HG02870 (cell line): ENCODE results near the gene TIMP2.
"Not testable (repeated sequence)": the region's sequence is repeated elsewhere in the genome, so short reads cannot be mapped to it uniquely, and the experiment has no call there.

Experiments
- ATAC-seq: cut with Tn5 transposase; IDR thresholded peaks from one replicate; pipeline ENCODE4 v1.9.1; 2021; ENCODE audit warnings: mild to moderate bottlenecking, moderate library complexity; ENCODE audit not compliant: unreplicated experiment

TIMP2 gene

DNA sequence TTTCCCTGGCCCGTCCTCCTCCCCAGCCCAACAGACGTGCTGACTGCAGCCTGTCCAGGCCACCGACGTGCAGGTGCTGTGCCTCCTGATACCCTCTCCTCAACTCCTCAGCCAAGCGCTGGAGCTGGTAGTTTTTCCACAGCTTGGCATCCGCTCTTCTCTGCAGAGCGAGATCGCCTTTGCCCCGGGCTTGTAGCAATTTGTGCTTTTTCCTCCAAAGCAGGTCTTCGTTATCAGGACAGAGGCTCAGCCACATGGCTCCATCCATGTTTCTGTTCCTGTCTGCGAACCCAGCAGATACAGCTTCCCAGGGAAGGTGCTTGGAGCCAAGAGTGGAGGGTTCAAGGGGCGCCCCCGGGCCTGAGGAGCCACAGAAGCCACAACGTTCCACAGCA is 33.1 kb downstream of the TIMP2 start:
- ATAC-seq = no peak

DNA sequence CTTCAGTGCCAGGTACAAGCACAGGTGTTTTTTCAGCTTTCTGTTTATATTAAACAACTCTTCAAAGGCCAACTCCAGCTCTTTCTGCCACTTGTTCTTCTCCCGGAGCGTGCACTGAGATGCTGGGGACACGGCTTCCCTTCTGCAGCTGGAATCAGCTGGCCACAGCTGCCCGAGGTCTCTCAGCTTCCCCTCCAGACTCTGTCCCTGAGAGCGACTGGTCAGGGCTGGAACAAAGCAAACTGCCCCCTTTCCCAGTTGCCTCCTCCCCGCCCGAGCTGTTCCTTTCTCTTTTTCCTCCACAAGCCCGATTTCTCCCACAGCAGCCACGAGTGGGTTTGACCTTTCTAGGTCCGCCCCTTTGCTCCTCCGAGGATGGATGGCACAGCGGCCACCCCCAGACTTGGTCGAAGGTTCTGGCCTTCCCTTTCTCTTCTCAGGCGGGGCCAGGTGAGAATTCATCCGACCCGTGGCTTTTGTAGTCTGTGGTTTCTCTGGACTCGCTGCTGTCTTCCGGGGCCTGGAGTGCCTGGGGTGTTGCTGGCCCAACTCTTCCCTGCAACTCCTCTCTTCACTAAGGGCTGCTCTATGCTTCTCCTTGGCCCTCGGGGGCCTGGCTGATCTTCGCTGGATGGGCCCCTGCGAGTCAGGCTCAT is 33.7 kb downstream of the TIMP2 start:
- no peak for ATAC-seq

DNA sequence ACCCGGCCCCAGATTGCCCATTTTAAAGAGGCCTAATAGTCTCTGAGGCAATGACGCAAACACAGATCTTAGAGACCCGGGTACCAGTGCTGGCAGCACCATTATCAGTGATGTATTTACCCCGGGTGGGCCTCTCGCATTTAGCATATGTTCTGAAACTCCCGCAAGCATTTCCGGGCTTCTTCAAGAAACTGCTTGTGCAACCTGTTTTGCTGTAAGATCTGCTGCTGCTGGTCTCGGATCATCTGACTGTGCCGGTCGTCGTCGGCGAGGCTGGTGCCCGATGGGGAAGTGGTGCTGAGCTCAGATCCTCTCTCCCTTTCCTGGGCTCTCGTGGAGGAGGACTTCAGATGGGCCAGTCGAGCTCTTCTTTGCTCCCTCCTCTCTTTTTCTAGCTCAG is 34.7 kb downstream of the TIMP2 start:
- no peak for ATAC-seq

DNA sequence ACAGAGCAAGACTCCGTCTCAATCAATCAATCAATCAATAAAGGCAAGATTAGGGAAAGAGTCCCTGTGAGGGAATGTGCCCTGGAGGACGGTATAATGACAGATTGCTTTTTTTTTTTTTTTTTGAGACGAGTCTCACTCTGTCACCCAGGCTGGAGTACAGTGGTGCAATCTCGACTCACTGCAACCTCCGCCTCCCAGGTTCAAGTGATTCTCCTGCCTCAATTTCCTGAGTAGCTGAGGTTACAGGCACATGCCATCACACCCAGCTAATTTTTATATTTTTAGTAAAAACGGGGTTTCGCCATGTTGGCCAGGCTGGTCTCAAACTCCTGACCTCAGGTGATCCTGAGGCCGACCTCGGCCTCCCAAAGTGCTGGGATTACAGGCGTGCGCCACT is 35.1 kb downstream of the TIMP2 start:
- not testable (repeated sequence) for ATAC-seq

- ATAC-seq = no peak
Observed at GRCh38 chr17:78889531-78889930, 35.7 kb downstream of the TIMP2 start.

DNA sequence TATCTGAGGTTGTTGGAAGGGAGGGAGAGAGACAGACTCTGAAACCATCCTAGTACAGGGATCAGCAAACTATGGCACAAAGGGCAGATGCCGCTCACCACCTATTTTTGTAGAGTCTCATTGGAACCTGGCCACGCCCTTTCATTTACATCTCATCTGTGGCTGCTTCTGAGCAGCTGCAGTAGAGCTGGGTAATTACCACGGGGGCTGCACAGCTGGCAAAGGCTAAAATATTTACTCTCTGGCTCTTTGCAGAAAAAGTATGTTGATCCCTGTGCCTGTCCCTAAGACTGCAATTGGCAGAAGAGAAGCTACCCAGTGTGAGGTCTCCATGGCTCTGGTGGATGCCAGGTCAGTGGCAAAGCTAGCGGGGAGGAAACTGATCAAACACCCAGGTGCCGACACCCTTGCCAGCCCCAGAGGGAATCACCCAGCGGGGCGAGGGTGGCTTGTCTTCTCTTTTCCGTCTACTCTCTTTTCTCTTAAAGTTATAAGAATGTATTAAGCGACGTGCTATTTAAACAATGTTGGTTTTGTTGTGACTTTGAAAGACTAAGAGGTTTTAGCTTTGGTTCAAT is 36.2 kb downstream of the TIMP2 start:
- no peak for ATAC-seq

DNA sequence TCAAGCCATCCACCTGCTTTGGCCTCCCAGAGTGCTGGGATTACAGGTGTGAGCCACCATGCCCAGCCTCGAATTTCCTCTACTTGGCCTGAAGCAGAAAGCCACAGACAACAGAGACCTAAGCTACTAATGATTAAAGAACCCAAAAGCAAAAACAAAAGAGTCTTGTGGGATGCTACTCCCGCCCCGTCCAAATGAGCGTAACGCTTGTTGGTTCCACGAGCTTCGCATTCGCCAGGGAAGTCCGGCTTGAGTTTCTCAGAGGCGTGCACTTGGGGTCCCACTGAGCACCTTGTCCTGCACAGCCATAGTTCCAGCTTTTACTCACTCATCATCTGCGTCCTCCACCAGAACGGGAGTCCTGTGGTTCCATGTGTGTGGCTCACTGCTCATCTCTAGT is 38.2 kb downstream of the TIMP2 start:
- ATAC-seq = no peak

DNA sequence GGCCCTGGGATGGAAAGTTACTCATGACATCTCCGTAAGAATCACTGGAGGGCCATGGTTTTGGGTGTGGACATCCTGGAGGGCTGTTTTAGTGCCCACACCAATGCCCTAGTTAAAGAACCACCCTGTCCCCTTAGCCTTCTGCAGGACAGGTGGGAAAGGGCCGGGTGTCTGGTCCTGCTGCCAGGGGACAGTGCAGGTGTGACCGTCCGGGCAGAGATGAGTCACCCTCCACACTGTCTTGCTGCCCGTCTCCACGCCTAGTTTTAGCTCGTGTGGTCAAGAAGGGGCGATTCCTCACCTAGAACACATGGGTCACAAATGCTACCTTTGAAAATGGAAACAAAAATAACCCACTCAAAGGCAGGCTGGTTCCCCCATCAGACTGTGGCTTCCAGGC is 39.2 kb downstream of the TIMP2 start:
- ATAC-seq = no peak

DNA sequence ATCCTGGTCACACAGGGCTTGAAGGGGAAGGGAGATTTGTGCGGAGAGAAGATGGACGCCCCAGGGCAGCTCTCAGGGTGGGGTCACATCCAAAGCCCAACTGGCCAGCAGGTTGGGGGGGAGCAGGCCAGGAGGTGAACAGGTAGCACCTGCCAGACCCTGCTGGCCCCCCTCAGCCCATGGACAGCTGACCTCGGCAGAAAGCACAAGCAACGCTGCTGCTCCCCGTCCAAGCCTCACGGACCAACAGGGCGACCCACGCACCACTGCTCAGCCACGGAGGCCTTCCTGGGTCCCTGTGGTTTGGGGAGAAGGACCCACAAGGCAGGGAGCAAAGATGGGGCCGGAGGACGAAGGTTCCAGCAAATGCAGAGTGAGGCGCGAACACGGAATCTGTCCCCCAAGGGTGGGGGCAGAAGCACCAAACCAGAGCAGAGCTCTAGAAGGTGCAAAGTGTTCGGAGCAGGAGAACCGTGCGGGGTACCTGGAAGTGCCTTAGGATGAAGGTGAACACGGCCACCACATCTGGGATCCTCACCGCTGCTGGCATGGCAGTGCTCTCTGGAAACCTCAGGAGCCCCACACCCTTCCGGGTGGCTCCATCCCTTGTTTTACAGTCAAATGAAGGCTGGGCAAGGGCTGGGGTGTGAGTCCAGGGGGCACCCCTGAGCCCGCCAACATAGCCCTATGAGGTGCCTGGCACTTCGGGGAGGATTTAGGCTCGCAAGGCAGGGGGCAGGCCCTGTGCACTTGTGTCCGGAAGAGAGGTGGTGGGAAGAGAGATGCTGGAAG is 40.1 kb downstream of the TIMP2 start:
- ATAC-seq = no peak

GRCh38 chr17:78884148-78884825 is 40.9 kb downstream of the TIMP2 start:
- no peak for ATAC-seq

DNA sequence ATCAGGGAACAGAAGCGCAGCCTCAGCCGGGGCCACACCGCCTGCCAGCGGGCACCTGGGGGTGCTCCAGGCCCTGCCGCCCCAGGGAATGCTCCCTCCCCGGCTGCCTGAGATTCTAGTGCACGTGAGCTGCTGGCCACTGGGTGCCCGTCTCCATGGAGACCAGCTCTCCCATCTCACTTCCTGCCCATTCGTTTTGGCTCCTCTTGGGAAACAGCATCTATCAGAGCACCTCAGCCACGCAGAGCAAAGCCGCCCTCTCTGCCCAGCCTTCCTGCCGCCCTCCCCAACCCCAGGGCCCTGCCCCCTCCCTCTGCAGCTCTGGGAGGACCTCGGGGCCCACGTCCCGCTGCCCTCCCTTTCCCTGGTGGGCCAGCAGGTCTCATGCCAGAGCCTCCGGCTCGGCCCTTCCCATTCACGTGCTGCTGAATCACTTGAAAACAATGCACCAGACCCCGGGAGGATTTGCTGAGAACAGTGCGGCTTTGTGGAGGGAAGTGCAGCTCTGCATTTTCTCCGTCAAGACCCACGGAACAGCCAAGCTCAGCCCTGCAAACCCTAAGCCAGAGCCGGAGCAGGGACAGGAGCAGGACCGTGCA is 41.6 kb downstream of the TIMP2 start:
- ATAC-seq = no peak

GRCh38 chr17:78883089-78883532 is 42.1 kb downstream of the TIMP2 start:
- ATAC-seq = no peak

GRCh38 chr17:78882540-78883088 is 42.6 kb downstream of the TIMP2 start:
- ATAC-seq = no peak

GRCh38 chr17:78879635-78880186 is 45.5 kb downstream of the TIMP2 start:
- ATAC-seq = no peak

- ATAC-seq = no peak
Observed at GRCh38 chr17:78878871-78879527, 46.2 kb downstream of the TIMP2 start.

GRCh38 chr17:78878261-78878660 is 46.9 kb downstream of the TIMP2 start:
- ATAC-seq = no peak

DNA sequence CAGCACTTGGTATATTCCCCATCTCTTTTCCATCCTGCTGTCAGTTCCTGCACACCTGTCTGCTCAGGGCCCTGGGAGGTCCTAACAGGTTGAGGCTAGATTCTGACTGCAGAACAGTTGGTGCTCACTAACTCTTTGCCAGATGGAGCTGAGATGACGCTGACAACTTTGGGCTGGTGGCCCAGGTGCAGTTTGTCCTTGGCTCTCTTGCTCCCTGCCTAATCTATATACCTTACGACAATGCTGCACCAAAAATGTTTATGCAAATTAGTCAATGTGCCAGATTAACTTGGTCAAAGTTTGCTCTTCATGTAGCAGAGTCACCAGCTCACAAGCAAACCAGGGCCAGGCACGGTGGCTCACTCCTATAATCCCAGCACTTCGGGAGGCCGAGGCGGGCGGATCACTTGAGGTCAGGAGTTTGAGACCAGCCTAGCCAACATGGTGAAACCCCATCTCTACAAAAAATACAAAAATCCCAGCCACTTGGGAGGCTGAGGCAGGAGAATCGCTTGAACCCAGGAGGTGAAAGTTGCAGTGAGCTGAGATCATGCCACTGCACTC is 48.2 kb downstream of the TIMP2 start:
- not testable (repeated sequence) for ATAC-seq

GRCh38 chr17:78876094-78876597 is 49.0 kb downstream of the TIMP2 start:
- ATAC-seq = no peak

DNA sequence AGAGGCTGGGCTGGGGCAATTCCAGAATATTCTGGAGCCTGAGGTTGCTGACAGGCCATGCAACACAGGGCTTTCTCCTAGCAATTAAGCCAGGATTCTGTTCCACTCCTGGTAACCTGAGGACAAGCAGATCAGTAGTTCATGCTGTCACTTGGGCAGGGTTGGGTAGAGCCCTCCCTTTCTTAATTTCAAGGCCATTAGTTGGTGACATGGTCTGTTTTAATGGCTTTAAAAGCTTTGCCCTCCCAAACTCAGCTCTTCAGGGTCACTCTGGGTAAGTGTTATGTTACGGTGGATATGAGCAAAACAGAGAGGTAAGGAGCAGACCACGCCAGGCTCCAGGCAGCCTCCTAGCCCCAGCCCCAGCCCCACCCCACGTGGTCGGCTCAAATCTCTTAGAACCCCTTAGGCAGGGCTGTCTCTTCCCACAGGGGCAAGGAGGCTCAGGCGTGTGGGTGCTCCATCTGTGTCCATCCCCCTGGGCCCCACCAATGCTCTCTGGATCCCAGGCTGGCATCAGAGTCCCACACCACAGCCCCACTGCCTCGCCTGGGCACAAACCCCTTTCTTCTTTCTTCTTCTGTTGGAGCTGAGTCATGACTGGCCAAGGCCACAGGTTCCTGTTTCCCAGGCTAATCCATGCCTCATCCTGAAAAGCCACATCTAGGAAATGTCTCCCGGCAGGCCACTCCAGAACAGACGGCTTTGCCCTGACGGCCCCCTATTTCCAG is 49.7 kb downstream of the TIMP2 start:
- ATAC-seq = no peak
